EH (cell line): ENCODE measurements around the gene LRRFIP1.
"Not testable (repeated sequence)": the region's sequence is repeated elsewhere in the genome, so short reads cannot be mapped to it uniquely, and the experiment has no call there.

ENCODE experiments used
- DNase-seq: peaks from one replicate; pipeline ENCODE4 v3.0.0-alpha.2; 2015; ENCODE audit warnings: low read depth

The LRRFIP1 gene, protein sequence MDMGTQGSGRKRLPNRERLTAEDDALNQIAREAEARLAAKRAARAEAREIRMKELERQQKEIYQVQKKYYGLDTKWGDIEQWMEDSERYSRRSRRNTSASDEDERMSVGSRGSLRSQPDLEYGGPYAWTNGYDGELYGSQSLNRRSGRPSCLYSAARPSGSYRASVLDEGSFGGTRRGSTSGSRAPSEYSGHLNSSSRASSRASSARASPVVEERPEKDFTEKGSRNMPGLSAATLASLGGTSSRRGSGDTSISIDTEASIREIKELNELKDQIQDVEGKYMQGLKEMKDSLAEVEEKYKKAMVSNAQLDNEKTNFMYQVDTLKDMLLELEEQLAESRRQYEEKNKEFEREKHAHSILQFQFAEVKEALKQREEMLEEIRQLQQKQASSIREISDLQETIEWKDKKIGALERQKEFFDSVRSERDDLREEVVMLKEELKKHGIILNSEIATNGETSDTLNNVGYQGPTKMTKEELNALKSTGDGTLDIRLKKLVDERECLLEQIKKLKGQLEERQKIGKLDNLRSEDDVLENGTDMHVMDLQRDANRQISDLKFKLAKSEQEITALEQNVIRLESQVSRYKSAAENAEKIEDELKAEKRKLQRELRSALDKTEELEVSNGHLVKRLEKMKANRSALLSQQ

DNA sequence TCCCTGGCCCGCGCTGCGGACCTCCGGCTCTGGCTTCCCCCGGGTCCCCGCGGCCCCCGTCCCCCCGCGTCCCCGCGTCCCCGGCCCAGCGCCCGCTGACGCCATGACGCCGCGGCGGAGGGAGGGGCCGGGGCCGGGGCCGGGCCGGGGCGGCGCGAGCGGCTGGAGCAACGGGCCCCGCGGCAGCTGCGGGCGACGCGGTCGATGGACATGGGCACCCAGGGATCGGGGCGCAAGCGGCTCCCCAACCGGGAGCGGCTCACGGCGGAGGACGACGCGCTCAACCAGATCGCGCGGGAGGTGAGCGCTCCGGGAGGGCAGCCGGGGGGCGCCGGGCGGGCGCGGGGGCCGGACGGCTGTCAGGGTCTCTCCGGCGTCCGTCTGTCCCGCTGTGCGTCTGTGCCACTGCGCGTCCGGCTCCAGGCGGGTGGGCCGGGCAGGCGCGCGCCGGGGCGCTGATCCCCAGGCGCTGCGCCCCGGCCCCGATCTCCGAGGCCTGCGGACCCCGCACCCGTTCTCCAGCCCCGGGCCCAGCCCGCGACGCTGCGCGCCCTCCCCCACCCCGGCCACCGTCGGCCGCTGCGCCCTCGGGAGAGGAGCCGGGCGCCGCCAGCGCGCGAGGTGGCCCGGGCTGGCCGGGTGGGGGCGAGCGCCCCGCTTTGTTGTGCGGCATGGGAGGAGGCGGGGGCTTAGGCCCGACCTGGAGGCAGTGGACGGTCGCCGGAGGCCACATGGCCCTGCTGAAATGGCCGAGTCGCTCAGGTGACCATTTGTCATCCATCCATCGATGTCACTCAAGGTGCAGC lies at the start of gene LRRFIP1:
LRRFIP1 (plus strand) TSS at position 147 of the 806 bp plus-strand sequence; CDS start at position 205, 58 bp downstream.
- peak; percentile 56 for DNase-seq

DNA sequence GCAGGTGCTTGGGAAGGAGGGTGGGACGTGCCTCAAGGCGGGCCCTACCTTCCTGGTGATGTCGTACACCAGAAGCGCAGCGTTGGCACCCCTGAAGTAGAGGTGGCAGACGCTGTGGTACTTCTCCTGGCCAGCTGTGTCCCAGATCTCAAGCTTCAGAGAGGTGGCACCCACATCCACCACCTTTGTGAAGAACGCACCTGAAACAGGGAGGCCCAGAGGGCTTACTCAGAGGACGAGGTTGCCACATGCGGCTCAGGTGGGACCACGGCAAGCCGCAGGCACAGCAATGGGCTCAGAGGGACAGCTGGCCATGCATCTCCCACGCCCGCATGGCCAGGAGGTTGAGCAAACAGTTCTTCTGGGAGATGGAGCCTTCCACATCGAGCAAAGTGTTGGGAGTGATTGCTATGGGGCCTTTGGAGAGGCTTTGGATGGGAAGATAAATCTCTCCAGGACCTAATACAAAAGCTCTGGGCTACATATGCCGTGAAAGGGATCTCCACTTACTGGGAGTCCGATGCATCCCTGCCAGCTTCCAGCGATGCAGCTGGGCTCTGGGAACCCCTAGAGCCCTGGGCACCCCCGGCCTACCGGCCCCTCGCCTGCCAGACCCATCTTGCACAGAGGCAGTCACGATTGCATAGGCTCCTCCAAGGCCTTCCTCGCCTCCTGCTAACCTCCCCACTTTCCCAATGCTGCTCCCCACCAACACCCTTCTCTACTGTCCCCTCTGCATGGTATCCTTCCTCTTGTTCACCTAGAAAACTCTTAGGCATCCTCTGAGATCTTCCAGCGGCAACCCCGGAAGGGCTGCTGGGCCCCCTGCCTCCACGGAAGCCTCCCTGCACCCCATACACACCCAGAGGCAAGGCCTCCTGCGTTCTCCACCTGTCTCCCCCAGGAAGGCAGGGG lies 49.2 kb upstream of the LRRFIP1 start:
- no peak for DNase-seq

DNA sequence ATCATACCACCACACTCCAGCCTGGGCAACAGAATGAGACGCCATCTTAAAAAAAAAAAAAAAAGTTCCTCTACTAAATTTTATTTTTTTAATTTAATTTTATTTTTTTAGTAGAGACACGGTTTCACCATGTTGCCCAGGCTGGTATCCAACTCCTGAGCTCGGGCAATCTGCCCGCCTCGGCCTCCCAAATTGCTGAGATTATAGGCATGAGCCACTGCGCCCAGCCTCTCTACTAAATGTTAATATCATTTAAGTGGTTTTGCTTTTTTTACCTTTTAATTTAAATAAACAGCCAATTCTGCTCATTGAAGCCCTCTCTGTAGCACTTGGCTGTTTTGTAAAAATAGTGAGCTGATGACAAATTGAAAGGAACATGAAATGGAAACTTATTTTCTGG lies 46.1 kb upstream of the LRRFIP1 start:
- no peak for DNase-seq

DNA sequence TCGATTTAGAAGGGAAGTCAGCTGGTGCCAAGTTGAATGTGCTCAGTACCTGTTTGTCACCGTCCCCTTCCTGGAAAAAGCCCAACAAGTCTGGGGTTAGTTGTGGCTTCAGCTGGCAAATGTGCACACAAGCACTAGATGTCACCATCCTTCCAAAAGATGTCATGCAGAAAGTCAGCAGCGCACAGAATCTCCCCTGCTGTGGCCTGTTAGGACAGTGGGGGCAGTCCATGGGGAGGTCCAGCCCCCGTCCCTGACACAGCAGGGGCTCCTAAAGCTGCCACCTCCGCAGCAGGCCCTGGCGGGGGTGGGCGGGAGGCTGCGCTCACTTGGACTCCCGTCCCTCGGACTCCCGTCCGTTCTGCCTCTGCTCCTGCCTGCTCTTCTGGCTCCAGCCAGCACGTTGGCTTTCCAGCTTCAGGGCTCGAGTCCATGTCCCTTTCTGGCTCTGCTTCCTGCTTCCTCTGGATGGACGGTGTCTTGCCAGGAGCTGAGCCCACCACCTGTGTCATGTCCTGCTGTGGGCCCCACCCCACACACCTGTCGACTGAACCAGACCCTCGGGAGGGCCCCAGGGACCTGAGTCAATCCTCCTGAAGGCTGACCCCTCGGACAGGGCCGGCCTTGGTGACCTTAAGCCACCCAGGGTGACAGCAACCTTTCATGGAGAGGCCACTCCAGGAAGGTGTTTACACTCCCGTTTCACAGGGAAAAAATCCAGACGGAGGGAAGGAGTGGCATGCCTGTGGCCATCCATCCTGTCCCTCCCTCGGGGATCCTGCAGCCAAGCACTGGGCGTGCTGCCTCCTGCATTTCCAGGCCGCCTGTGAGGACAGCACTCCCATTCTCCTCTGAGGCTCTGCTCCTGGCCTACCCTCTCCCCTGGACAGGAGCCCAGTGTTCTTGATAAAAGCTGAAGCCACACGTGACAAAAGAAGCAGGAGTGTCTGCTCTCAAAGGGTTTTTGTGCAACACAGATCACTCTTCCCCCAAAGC lies 45.3 kb upstream of the LRRFIP1 start:
- DNase-seq: peak; percentile 80

DNA sequence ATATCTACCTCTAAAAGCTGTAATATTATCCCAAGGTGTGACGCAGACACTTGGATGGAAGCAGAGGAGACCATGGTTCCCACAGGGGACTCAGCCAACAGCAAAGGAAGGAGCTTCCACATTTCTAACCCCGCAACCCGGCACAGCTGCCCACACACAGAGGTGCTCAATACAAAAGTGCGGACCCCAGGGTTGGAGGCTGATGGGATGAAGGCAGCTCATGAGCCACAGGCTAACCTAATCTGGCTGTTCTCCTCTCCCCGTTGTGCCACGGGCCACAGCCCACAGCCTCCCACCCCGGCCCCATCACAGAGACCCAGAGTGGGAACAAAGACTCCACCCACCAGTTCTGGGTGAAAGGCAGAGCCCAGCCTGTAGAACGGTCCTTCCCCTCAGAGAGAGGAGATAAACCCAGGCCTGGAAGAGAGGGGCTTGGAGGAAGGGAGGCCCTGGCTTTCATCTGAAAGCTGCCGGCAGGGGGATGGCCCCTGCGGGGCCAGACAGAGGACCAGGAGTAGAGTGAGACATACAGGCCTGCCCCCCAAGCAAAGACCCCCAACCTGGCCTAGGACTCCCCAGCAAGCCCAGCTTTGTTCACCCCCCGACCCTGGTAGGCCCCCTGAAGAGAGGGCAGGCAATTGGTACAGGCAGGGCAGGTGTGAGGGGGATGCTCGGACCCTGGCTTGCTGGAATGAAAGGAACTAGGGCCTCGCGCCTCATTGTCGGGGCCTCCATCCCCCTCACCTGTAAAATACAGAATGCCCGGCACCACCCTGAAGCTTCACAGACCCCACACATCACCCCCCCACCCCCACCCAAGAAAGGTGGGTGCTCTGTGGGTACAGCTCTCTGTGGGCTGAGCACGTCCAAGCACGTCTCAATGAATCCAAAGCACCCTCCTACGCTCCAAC lies 43.7 kb upstream of the LRRFIP1 start:
- DNase-seq: no peak

DNA sequence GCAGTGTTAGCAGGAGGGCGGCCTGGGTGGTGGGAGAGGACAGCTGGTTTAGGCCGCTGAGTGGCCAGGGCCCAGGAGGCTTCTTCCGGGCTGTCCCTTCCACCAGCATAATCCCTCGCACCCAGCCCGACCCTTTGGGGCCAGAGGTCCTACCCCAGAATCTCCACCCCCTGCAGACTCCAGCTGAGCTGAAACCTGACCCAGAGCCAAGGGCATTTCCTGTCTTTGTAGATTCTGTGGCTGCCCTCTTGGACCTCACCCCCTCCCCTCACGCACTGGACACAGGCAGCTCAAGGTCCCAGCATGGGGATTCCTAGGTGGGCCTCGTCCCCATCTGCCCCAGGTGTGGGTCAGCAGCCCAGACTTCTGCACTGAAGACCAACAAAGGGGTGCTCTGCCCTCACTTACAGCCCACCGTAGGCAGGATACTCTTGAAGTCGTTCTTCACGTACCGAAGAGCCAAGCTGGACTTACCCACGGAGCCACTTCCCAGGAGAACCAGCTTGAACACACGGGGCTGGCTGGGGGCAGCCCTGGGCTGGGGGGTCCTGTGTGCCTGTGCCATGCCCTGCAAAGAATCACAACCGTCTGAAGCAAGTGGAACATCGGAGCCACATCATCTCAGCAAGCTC lies 41.7 kb upstream of the LRRFIP1 start:
- DNase-seq: no peak

DNA sequence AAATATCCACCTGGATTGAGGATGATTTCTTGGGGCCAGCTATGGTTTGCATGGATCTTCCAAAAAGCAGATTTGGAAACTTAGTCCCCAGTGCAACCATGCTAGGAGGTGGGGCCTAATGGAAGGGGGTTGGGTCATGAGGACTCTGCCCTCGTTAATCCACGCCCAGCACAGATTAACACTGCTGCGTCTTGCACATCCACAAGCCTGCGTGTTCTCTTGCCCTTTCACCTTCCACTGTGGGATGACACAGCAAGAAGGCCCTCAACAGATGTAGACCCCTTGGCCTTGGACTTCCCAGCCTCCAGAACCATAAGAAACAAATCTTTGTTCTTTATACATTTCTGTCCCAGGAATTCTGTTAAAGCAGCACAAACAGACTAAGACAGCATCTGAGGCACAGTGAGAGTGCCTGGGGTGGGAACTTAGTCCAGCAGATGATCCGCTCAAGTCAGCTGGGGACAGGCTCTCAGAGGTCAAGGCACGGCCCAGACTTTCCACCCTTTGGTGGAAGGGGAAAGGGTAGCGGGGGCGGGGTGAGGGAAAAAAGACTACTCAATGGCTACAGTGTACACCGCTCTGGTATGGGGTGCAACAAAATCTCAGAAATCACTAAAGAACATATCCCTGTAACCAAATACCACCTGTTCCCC lies 39.2 kb upstream of the LRRFIP1 start:
- no peak for DNase-seq

DNA sequence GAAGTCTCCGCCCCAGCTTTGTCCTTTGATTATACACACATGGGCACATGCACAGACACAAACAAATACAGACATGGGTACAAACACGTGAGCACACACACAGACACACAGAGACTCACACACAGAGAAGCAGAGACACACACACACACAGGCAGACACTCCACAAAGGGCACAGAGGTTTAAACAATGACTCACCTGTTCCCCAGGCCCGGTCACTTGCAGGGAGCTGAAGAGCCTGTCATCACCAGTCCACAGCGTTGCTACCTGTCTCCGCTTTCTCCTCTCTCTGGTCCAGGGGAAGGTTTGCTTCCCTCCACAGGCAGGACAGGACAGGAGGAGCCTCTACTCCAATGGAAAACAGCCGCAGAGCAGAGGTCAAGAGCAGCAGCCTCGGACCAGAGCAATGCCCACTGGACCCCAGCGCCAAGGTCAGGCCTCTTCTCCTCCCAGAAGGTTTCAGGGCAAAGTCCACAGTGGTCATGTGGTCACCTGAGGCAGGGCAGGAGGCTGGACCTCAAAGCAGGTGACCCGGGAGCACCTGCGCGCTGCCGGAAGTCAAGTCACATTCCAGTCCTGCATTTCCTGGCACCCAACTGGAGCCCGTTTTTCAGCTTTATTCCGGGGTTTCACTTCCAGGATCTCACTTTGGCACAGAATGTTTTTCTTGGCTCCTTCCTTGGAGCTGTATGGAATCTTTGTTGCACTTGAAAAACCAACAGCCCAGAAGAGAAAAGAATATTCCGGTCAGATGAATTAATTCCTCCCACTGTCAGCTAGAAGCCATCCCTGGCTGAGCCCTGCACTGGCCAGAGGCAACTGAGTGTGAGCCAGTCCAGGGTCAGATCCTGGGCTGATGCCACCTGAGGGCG lies 36.9 kb upstream of the LRRFIP1 start, which contains the start of gene RAB17:
RAB17 (minus strand) TSS at position 463 of the 869 bp plus-strand sequence. CDS start 4,580 bp downstream, outside the sequence.
- peak; percentile 62 for DNase-seq

DNA sequence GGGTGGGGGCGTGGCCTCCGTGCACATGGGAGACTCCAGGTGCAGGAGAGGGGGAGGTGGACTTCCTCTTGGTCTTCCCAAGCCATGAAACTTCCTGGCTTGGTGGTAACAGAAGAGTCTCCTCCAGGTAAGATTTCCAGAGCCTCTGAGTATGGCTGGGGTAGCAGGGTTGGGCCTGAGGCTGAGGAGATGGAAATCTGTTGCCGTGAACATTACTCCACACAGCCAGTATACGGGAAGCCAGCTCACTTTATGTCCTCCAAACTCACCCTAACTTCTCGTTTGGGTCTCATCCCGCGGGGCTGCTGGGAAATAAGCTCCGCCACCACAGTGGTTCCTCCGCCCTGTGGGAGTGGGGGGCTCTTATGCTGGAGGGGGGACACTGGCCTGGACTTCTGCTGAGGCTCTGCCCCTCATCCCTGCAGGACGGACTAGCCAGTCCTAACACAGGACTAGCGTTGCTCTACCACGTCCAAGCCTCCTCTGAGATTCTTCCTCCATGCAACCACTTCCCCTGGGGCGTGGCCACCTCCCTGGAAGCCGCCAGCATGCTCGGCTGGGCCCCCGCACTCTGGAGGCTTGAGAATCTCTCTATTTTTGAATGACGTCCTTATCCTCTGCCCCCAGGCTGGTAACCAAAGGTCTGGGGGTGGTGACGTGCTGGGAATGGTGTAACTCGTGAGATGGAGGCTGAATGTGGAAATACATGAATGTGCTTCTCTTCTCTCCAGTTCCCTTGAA lies 36.1 kb upstream of the LRRFIP1 start:
- no peak for DNase-seq

DNA sequence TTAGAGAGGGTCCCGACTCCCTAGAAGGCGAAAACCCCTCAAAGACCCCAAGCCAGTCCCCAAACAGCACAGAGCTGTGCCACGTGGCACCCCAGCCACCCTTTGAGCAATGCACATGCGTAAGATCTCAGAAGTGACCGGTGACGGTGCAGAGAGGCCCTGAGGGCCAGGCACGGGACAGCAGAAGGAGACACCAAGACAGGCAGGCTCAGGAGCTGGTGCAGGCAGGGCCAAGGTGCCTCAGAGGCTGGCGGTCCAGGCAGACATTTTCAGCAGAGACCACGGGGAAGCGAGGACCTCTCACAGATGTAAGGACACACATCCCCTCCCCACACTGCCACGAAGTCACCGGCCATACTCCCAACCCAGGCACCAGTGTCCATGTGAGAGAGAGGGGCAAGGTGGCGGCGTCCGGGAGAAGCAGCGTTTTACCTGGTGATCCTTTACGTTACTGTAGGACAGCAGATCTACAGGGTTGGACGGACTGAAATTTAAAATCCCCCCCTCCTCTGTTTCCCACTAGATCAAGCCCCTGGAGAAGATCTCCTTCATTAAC lies 34.9 kb upstream of the LRRFIP1 start:
- no peak for DNase-seq

DNA sequence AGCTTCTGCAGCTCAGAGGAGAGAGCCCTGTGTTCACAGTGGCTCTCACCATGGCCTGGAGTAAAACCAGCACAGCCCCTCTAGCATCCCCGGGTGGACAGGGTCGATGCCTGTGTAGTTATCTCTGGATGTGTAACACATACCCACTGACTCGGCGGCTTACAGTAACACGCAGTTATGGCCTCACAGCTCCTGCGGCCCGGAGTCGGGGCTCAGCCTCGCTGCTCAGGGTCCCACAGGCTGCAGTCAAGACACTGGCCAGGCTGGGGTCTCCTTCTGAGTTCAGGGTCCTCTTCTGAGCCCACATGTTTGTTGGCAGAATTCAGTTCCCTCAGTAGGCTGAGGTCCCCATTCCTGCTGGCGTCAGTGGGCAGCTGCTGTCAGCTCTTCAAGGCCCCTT lies 34.4 kb upstream of the LRRFIP1 start:
- DNase-seq: no peak

DNA sequence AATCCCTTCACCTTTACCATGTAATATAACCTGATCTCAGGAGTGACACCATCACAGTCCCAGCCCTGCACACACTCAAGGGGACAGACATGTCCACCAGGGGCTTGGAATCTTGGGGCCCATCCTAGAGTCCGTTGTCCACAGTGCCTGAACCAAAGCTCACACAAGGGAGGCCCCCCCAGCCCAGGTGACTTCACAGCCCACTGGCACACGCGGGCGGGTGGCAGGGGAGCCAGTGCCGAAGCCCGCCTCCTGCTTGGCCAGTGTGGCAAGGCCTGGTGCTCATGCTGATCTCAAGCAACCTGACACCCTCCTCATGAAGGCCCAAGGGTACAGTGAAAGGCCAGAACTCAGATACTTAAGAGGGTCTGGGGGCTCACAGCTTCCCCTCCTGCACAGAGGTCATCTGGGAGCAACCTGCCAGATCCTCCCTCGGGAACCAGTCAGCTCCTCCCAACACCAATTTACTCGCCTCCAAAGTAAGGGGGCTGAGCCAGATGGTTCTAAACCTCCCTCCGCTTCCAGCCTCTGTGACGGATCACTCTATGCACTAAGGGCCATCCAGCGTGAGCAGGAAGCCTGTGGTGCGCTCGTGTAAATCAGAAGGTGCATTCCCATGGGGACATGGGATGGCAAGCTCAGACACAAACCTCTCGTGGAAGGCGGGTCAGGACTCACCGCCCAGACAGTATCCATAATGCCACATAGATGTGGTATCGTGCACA lies 33.6 kb upstream of the LRRFIP1 start:
- no peak for DNase-seq

DNA sequence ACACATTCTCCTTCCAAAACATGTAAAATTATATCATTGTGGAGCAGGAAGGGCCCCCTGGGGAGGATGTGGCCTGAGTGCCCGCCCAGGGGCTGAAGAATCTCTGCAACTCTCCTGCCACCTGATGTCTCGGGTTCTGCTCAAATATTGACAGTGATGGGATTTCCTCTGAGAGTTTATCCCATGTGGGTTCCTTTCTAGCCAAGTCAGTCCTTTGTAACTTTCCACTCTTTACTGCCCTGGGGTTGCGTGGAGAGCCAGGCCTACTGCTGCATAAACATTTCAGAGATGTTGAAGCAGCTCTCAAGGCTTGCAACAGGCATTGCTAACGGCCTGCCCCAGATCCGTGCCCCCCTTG lies 32.9 kb upstream of the LRRFIP1 start:
- DNase-seq: no peak

DNA sequence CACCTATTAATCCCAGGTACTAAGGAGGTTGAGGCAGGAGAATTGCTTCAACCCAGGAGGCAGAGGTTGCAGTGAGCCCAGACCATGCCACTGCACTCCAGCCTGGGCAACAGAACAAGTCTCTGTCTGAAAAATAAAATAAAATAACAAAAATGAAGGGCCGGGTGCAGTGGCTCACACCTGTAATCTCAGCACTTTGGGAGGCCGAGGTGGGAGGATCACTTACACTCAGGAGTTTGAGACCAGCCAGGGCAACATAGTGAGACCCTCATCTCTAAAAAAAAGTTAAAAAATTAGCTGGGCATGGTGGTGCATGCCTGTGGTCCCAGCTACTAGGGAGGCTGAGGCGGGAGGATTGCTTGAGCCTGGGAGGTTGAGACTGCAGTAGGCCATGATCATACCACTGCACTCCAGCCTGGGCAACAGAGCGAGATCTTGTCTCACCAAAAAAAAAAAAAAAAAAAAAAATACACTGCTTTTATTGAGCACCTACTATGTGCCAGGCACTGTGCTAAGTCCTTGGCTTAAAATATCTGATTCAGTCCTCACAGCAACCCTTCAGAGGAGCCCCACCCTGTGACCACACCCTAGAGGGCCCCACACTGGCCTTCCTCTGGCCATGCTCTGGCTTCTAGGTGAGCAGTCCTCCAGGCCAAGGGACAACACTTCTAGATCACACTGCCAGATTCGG lies 31.4 kb upstream of the LRRFIP1 start:
- DNase-seq: not testable (repeated sequence)
